Fibroblast of upper back skin (primary cell): ENCODE data around the gene TNIK.

Experiments
- DNase-seq: peaks from one replicate; pipeline ENCODE4 v3.0.0-alpha.2; 2013

Gene TNIK

GRCh38 chr3:171335559-171335958, 124.6 kb downstream of the TNIK start:
- DNase-seq, result no peak

- DNase-seq, result no peak
Observed at GRCh38 chr3:171334465-171334811, 125.8 kb downstream of the TNIK start.

GRCh38 chr3:171333784-171334464, 126.3 kb downstream of the TNIK start:
- DNase-seq, result no peak

GRCh38 chr3:171330938-171331337, 129.3 kb downstream of the TNIK start:
- DNase-seq, result no peak

GRCh38 chr3:171329746-171330145, 130.5 kb downstream of the TNIK start:
- no peak for DNase-seq

- DNase-seq, result peak; percentile 34
Observed at GRCh38 chr3:171328419-171329082, 131.7 kb downstream of the TNIK start.

GRCh38 chr3:171327441-171328174, 132.6 kb downstream of the TNIK start:
- no peak for DNase-seq

GRCh38 chr3:171326717-171327440, 133.3 kb downstream of the TNIK start:
- DNase-seq, result no peak

GRCh38 chr3:171323938-171324536, 136.2 kb downstream of the TNIK start:
- no peak for DNase-seq

GRCh38 chr3:171321559-171322360, 138.4 kb downstream of the TNIK start:
- no peak for DNase-seq

GRCh38 chr3:171320750-171321558, 139.3 kb downstream of the TNIK start:
- DNase-seq, result peak; percentile 13

- DNase-seq, result peak; percentile 16
Observed at GRCh38 chr3:171317171-171317570, 143.0 kb downstream of the TNIK start.

- DNase-seq, result no peak
Observed at GRCh38 chr3:171315919-171316318, 144.3 kb downstream of the TNIK start.

GRCh38 chr3:171315101-171315500, 145.1 kb downstream of the TNIK start:
- DNase-seq, result no peak

- no peak for DNase-seq
Observed at GRCh38 chr3:171314341-171314740, 145.9 kb downstream of the TNIK start.

- DNase-seq, result no peak
Observed at GRCh38 chr3:171313702-171314101, 146.5 kb downstream of the TNIK start.

GRCh38 chr3:171312741-171313140, 147.5 kb downstream of the TNIK start:
- DNase-seq, result no peak

- DNase-seq, result no peak
Observed at GRCh38 chr3:171311784-171312183, 148.4 kb downstream of the TNIK start.

- peak; percentile 86 for DNase-seq
Observed at GRCh38 chr3:171309906-171310359, 150.3 kb downstream of the TNIK start.

- DNase-seq, result no peak
Observed at GRCh38 chr3:171307988-171308387, 152.2 kb downstream of the TNIK start.

GRCh38 chr3:171307046-171307585, 153.1 kb downstream of the TNIK start:
- peak; percentile 61 for DNase-seq
